ENCODE measurements around the gene SRRM2.

The SRRM2 gene

DNA sequence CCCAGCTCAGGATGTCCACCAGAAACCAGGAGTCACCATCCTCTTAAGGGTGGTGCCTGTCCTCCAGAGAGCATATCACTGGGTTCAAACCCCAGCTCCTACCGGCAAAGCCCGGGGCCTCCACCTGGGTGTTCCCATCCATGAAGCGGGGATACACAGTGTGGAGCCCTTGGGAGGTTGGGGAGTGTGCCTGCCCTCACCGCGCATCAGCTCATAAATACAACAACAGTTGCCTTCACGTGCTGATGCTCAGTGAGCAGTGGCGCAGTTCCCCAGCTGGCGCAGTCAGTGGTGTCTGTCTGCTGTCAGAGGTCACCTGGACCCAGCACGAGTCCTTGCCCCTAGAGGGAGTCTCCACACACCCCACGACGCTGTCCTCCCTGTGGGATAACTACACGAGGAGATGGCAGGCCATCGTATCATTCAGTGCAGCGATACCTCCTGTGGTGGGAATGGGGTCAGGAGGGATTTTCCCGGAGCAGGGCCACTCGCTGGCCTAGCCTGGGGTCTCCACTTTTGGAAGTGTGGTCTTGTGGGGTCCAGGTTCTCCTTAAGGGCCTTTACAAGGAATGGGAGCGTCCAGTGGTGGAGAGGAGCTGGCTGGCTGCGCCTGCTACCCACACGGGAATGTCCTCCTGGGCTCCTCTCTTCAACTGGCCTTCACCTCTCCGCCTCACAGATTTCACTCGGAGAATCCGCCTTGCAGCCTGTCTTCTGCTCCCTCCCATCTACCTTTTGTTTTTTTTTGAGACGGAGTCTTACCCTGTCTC is 26.9 kb downstream of the SRRM2 start:
- no peak for DNase-seq

DNA sequence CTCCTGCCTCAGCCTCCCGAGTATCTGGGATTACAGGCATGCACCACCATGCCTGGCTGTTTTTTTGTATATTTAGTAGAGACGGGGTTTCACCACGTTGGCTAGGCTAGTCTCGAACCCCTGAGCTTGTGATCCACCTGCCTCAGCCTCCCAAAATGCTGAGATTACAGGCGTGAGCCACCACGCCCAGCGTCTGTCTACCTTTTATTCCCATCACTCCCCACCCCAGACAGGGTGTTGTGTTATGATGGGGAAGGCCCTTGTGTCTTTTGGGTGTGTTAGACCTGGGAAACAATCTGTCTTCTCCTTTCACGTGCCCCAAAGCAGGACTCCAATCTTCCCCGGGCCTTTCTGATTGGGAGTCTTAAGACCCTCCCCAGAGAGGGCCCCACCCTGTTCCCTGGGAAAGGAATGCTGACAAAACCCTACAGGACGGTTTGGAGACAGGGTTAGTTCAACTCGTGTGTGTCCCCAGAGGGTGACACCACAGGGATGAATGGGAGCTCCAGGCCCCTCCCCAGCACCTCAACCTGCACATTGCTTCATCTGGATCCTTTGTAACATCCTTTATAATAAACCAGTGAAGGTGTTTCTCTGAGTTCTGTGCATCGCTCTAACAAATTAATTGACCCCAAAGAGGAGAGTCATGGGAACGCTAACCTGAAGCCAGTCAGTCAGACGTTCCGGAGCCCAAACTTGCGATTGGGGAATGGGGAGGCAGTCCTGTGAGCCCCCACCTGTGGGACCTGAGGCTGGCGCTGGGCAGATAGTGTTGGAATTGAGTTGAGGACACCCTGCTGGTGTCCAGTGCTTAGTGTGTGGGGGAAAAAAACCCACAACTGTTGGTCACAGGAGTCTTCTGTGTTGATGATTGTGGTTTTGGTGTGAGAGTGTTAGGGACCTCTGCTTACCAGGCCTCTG is 27.8 kb downstream of the SRRM2 start:
- DNase-seq: no peak

DNA sequence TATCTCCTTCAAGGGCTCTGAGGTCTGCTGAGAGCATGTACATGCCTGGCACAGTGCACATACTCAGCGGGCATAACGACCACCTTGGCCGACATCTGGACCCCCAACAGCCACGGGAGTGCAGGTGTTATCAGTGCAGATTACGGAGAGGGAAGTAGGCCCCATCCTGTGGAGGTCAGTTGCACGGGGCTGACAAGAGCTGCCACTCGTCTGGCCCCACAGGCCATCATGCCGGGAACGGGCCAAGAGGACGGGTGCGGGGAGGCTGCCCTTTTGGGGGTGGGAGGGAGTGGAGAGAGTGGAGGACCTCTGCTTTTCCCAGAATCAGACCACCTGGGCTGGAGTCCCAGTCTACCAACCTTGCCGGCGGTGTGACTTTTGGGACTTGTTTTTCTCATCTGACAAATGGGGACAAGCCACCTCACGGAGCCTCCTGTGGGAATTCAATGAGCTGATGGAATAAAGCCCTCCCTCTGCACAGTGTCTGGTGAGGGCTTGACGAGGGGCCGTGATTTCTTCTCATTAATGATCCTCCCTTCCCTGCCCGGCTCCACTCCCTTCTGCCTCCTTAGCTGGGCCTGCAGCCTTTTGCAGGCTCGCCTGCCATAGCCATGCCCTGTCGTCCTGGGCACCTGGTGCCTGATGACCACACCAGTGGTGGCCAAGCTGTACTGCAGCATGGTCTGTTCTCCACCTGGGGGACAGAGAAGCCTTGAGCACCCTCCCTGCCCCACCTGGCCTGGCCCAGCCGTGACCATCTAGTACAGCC is 30.3 kb downstream of the SRRM2 start:
- no peak for DNase-seq

DNA sequence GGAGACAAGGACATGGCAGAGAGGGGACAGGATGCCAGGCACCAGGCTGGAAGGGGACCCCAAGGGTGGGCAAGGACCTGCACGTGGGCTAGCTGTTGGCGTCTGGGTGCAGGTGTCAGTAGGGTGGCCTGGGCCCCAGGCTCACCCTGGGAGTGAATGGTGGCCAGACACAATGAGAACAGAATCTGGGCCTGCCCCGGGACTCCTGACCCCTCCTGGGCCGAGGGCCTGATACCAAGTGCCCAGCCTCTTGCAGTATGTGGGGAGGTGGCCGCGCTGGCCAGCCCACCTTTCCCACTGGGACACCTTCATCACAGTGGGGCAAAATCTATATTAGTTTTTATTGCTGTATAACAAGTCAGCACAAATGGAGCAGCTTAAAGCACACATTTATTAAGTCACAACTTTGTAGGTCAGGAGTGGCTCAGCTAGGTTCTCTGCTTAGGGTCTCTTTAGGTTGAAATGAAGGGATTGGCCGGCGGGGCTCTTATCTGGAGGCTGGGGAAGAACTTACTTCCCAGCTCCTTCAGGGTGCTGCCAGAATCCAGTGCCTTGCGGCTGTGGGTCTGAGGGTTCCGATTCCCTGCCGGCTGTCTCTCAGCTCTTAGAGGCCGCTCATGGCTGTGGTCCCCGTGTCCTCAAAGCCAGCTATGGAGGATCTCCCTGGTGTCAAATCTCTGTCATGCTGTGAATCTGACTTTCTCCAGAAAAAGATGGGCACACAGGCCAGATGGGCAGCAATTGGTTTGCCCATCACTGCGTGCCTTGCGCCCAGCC is 31.3 kb downstream of the SRRM2 start:
- DNase-seq: no peak

- no peak for DNase-seq
Observed at GRCh38 chr16:2784358-2785100, 32.1 kb downstream of the SRRM2 start.

GRCh38 chr16:2785101-2785991 is 32.9 kb downstream of the SRRM2 start:
- no peak for DNase-seq

DNA sequence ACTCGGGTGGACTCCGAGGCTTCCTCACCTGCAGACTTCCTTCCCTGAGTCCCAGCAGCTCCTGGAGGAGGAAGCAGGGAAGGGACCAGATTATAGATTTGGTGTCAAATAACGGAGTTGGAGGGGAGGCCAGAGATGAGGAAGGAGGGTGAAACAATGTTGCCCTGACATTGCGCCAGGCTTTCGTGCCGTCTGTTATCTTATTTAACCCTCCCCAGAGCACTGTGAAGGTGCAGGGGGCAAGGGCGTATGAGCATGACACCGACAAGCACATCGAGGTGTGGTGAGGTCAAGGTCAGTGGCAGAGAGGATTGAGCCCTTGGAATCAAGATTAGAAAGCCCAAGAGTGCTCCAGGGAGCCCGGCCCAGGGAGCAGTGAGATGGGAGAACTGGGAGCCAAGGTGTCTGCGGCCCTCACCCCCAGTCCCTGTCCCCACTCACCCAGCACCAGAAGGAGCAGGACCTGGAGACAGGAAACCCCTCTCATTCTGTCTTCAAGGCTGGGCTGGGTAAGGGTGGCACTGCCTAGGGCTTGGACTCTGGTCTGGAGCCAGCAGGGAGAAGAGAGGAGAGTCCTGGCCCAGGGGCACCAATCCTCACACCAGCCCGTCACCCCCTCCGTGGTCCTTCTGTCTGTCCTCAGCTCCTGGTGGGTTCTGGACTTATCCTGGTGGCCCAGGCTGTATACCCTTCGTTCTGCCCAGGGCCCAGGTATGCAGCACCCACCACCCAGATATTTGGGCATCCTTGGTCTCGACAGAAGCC is 33.8 kb downstream of the SRRM2 start:
- no peak for DNase-seq

DNA sequence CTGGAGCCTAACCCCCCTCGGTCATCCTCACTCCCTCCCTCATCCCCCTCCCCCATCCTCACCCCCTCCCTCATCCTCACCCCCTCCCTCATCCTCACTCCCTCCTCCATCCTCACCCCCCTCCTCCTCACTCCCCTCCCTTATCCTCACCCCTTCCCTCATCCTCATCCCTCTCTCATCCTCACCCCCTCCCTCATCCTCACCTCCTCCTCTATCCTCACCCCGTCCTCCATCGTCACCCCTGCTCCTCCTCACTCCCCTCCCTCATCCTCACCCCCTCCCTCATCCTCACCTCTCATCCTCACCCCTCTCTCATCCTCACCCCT is 34.4 kb downstream of the SRRM2 start:
- DNase-seq: no peak

GRCh38 chr16:2787406-2787805 is 35.0 kb downstream of the SRRM2 start, which contains the start of gene PRSS33:
Gene PRSS33 (minus strand): TSS chr16:2787560. CDS start chr16:2786547, 1,013 bp downstream.
- no peak for DNase-seq

GRCh38 chr16:2787961-2788360 is 35.5 kb downstream of the SRRM2 start:
- DNase-seq: no peak

- no peak for DNase-seq
Observed at GRCh38 chr16:2790631-2791030, 38.2 kb downstream of the SRRM2 start.

DNA sequence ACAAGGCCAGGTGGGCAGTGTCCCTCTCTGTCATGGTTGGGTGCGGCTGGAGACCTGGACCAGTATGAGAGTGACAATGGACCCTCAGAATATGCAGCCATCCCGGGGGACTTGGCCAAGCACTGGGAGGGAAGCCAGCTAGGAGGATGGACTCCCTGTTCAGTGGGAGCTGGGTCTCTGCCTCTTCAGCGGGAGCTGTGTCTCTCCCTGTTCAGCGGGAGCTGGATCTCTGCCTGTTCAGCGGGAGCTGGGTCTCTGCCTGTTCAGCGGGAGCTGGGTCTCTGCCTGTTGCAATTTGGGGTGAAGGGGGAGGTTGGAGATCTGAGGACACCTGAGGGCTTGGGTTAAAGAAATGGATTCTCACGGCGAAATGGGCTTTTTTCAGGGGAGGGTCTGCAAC is 38.7 kb downstream of the SRRM2 start:
- no peak for DNase-seq

DNA sequence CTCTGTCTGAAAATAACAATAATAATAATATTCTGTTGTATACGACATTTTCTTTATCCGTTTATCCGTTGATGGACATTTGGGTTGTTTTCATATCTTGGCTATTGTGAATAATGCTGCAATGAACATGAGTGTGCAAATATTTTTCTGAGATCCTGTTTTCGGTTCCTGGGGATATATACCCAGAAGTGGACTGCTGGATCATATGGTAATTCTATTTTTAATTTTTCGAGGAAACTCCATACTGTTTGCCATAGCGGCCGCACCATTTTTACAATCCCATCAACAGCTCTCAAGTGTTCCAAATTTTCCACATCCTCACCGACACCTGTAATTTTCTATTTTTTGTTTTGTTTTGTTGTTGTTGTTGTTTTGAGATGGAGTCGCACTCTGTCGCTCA is 40.5 kb downstream of the SRRM2 start:
- no peak for DNase-seq

DNA sequence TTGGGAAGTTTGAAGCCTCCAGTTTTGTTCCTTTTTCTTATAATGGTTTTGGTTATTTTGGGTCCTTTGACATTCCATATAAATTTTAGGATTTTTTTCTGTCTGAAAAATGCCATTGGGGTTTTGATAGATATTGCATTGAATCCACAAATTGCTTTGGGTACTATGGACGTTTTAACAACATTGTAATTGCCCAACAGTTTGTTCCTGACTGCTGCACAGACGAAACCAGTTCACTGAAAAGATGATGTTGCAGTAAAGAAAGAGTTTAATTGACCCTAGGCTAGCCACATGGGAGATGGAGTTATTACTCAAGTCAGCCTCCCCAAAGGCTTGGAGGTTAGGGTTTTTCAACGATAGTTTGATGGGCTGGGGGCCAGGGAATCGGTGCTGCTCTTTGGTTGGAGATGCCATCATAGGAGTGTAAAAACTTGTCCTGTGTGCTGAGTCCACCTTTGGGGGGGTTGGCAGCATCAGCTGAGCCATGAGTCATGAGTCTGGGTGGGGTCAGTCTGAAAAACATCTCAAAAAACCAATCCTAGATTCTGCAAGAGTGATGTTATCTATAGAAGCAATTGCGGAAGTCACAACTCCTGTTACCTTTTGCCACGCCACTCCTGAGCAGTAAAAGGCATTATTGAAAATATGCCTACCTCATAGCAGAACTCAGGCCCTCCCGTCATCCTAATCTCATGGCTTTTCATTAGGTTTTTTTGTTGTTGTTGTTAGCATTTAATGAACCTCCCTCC is 43.1 kb downstream of the SRRM2 start:
- no peak for DNase-seq

- no peak for DNase-seq
Observed at GRCh38 chr16:2798723-2799204, 46.3 kb downstream of the SRRM2 start.

DNA sequence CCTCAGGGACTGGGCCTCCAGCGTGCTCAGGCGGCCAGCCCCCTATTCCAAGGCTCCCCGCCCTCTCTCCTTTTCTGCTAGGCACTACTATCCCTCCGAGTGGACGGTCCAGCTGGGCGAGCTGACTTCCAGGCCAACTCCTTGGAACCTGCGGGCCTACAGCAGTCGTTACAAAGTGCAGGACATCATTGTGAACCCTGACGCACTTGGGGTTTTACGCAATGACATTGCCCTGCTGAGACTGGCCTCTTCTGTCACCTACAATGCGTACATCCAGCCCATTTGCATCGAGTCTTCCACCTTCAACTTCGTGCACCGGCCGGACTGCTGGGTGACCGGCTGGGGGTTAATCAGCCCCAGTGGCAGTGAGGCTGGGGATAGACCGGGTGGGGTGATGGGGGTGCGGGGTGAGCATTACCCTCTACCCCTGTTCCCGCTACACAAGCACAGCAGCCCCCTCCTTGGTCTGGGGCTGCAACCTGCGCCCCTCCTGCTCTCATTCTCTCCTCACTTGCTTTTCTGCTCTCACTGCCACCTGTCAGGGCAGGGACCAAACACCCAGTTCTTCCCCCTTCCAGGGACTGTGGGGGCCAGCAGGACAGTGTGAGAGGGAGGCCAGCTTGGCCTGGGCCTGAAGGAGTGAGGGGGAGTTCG is 46.9 kb downstream of the SRRM2 start:
- no peak for DNase-seq

- no peak for DNase-seq
Observed at GRCh38 chr16:2799859-2800226, 47.4 kb downstream of the SRRM2 start.

DNA sequence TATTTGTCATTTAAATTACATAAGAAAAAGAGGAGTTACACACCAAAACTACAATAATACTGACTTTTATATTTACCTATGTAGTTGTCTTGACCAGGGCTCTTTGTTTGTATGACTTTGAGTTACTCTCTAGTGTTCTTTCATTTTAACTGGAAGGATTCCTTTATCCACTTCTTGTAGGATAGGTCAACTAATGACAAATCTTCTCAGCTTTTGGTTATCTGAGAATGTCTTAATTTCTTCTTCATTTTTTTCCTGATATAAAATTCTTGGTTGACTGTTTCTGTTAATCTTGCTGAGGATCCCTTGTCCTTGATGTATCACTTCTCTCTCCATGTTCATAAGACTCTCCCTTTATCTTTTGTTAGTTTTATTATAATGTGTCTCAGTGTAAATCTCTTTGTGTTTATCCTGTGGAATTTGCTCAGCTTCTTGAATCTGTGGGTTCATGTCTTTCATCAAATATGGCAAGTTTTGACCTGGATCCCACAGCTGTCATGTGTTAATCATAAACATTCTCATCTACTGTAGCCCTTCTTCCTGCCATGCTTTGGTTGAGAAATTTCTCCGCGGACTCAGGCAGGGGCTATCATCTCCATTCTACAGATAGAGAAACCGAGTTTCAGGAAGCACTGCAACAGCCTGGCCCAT is 51.2 kb downstream of the SRRM2 start:
- no peak for DNase-seq
